Sigmoid colon (tissue), 4 donors: Measurements from ENCODE around the gene EXOC7.

Experiments
- CTCF ChIP-seq, 4 experiments: fragments of 450-650 bp in 3 of 4; fragments of 200-600 bp in 1 of 4; IDR thresholded peaks; one replicate each; pipeline ENCODE4 v1.5.1; 2016 to 2019; ENCODE audit warnings: antibody characterized with exemption in 4 of 4, mild to moderate bottlenecking in 3 of 4, moderate library complexity in 2 of 4
- EP300 ChIP-seq, 4 donors: sonication (generic); formaldehyde crosslinking; IDR thresholded peaks; one replicate each; pipeline ENCODE4 v1.6.1; 2017; ENCODE audit warnings: antibody characterized with exemption in 4 of 4
- POLR2AphosphoS5 ChIP-seq, 4 donors: sonication (generic); formaldehyde crosslinking; IDR thresholded peaks; one replicate each; pipeline ENCODE4 v1.6.1; 2017; ENCODE audit warnings: antibody characterized with exemption in 4 of 4

DNA sequence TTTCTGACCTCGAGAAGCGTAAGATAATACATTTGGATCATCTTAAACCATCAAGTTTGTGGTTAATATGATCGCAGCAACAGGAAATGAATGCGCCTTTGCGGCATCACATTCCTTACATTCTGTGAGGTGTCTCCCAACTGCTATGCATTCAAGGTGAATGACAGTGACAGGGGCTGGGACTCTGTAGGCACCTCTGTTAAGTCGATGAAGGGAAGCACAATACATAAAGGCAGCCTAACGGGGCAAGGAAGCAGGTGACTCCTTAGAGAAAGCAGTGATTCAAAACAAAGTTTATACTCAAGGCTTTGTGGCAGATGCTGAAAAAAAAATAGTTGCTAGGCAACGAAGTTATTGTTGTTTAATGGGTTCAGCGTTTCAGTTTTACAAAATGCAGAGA lies 54.9 kb downstream of the EXOC7 start:
- TF ChIP-seq CTCF (IDR thresholded peaks at IDR 0.05) (no peak), POLR2AphosphoS5 (IDR thresholded peaks at IDR 0.05) (no peak), EP300 (IDR thresholded peaks at IDR 0.05) (no peak)
